Thyroid gland (tissue), 4 donors: ENCODE results near the gene ADAMTS16.

Experiments
- CTCF ChIP-seq, 6 experiments: fragments of 200-600 bp in 3 of 6; fragments of 450-650 bp in 3 of 6; sonication (generic) in 3 of 6; IDR thresholded peaks; one replicate each; pipeline ENCODE4 v1.5.1; 2016 to 2019; ENCODE audit warnings: antibody characterized with exemption in 6 of 6, mild to moderate bottlenecking in 2 of 6, inconsistent platforms in 1 of 6, moderate library complexity in 1 of 6
- POLR2A ChIP-seq, 2 donors: fragments of 450-650 bp; IDR thresholded peaks; one replicate each; pipeline ENCODE4 v1.6.1; 2017; ENCODE audit warnings: antibody characterized with exemption in 2 of 2, mild to moderate bottlenecking in 2 of 2, moderate library complexity in 1 of 2

DNA sequence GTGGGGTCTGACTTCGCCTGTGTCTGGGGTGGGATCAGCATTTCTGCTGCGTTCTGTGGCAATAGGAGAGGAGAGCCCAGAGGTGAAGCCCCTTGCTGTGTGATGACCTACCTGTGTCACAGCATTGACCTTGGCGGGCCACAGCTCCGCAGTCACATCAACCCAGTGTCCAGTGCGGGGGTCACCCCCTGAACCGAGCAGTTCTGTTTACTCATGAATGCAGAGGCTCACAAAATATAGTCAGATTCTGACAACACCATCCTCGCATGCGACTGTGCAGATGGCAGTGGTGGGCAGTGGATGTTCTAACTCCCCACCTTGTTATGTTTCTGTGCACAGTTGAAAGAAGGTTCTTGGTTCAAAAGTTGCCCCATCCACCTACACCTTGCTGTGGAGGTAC is 100.1 kb downstream of the ADAMTS16 start:
- TF ChIP-seq CTCF (IDR thresholded peaks at IDR 0.05) (no peak), POLR2A (IDR thresholded peaks at IDR 0.05) (no peak)
